ENCODE measurements around the gene KANSL1.
"Not testable (repeated sequence)": the region's sequence is repeated elsewhere in the genome, so short reads cannot be mapped to it uniquely, and the experiment has no call there.

DNA sequence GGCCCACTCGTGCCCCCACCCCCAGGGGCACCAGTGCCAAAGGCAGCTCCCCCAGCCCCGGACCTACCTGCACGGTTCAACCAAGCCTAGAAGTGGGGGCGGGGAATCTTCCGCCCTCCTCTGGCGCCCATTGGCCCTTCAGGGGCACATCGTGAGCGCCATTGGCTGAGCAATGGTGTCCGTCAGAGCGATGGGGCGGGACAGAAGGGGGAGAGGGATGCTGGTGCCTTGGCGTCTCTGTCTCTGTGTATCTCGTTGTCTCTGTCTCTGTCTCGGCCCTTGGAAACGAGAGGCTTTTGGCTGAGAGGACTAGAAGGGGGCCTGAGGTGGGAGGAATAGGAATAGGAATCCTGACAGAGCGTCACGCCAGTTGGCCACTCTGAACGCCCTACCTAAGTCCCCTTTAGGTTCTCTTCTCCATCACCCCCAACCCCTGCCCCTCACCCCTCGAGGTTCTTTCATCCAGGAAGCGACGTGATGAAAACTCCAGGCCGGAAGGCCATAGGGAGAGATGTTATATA, 32.1 kb upstream of the KANSL1 start:
- not testable (repeated sequence) for TF ChIP-seq CTCF, POLR2A (IDR thresholded peaks at IDR 0.05)
